ENCODE results near the gene KLK1.

- no peak for TF ChIP-seq CTCF (IDR thresholded peaks at IDR 0.05)
- no peak for TF ChIP-seq POLR2AphosphoS5 (IDR thresholded peaks at IDR 0.05; ENCODE audit: insufficient read depth in 1 of 2, low read depth in 1 of 2)
- TF ChIP-seq POLR2A (IDR thresholded peaks at IDR 0.05) = no peak
Observed at GRCh38 chr19:50832666-50833065, 9.1 kb upstream of the KLK1 start.
